Endothelial cell of hepatic sinusoid (primary cell): ENCODE measurements around the gene CREM.

Experiments
- in situ Hi-C: cut with HindIII; loops from 2 replicates; pipeline ENCODE4 v1.10.0; 2017; ENCODE audit warnings: low sequenced_read_pairs

CREM gene

DNA sequence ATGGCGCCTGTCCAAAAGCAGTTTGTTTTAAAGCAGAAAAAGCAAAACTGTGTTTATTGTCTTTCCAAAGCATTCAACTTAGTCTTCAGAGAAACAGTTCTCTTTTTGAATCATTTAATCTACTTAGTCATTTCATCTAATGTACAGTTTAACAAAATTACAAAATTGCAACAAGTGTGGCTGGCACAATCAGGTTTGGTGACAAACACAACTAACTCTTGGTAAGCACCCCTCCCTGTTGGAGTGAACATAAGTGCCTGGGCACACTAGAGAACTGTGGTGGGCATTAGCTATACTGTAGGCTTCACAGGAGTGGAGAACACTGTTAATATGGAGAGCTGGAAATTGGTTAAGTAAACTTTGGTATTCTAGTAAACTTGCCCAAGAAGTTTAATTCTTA, 6.9 kb downstream of the CREM start:
- in situ Hi-C loops = no loop called here

DNA sequence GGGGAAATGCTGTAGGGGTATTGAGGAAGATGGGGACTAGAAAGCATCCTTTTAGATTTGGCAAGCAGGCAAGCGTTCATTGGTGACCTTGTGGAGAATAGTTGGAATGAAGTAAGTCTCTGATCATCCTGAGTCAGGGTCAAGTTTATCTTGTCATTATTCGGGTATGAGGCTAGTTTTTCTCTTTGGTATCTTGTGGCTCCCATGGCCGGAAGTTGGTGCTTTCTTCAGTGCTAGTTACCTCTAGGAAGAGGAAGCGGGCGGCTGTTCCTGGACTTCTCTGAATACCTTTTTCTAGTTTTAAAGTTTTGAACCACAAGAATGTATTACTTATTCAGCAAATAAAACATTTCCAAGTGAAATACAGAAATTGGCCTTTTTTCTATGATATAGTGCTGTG, 9.2 kb downstream of the CREM start:
- in situ Hi-C loops = loop anchor here (5.0 kb wide), 1 partner anchor 46 kb away; no protein-coding TSS in a partner anchor

DNA sequence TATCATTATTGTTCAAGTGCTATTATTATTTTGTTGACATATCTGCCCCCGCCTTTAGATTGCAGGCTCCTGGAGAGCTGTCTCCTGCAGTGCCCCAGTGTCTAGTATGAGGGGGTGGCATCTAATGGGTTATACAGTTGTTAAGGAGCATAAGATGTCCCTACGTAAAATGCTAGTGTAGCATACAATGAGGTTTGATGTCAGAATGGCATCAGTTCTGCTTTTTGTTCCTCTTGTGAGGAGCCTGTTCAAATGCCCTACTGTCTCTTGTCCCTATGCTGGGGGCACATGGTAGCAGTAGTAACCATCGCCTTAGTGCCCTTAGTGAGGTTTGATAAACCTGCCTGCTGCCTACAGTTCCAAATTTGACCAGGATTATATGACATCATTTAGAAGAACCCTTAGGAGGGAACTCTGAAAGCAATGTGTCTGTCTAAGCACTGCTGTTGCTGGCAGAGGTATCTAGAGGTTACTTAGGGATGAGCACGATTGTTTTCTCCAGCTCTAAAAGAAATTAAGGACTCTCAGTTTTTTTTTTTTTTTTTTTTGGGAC, 9.7 kb downstream of the CREM start:
- in situ Hi-C loops = loop anchor here (5.0 kb wide), 1 partner anchor 46 kb away; no protein-coding TSS in a partner anchor

DNA sequence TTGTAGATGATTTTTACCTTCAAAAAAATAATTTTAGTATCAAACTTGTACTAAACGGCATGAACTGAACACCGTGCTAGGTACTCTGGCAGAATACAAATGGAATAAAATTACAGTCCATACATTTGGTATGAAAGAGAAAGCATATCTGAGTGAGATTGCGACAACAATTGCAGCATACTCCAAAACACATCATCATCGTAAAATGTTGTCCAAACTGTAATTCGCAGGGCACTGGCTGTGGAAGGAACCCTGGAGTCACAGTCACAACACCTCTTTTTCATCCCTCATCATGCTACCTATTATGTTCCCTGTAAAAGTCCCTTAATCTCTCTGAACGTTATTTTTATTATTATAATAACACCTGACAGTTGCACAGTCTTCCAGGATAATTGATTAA, 13.5 kb downstream of the CREM start:
- in situ Hi-C loops = no loop called here

DNA sequence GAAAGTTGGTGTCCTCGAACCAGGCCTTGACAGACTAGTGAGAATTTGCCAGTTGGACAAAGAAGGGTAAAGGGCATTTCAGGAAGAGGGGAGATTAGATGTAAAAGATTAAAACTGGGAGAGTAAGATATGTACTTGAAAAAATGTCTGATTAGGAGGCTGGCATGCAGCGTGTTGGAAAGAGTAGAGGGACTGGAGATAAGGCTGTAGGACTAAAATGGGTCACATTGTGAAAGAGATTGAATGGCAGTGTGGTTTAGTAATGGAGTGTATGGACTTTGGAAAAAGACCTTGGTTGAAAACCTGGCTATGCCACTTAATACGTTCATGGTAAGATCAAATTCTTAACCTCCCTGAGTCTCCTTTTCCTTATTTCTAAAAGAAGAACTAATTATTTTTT, 14.1 kb downstream of the CREM start:
- in situ Hi-C loops = no loop called here

DNA sequence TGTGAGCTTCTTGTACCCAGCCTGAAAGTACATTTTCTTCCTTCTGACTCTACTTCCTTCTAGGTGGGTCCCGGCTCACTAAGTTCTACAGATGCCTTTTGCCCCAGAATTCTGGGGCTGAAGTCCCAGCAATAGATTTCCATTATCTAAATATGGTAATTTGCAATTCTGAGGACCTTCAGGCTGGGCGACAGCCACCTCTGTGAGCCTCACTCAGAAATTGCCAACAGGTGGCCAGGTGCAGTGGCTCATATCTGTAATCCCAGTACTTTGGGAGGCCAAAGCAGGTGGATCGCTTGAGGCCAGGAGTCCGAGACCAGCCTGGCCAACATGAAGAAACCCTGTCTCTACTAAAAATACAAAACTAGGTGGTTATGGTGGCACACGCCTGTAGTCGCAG, 23.7 kb downstream of the CREM start:
- in situ Hi-C loops = no loop called here

DNA sequence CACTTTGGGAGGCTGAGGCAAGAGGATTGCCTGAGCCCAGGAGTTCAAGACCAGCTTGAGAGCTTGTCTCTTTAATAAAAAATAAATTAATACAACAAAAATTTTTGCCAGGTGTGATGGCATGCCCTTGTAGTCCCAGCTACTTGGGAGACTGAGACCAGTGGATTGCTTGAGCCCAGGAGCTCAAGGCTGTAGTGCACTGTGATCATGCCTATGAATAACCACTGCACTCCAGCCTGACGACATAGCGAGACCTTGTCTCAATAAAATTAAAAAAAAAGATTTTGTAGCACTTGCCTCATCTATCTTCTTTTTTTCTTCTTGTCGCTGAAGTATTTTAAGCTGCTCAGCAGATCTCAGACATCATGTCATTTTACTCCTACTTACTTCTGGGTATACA, 26.3 kb downstream of the CREM start:
- in situ Hi-C loops = no loop called here

DNA sequence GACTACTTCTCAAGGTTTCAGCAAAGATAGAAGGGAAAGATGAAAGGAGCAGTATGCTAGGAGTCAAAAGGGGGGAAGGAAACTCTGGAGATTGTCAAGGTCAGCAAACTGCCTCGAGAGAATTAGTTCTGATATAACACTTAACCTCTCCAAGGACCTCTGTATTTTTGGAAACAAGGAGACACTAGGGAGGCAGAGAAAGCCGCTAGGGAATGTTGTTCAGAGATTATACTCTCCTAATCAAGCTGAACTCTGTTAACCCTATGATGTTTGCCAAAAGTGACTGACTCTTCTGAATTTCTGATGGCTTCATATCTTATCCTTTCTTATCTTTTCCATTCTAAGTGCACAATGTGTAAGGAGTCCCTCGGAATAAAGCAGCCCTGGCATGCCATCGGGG, 27.1 kb downstream of the CREM start:
- in situ Hi-C loops = no loop called here

DNA sequence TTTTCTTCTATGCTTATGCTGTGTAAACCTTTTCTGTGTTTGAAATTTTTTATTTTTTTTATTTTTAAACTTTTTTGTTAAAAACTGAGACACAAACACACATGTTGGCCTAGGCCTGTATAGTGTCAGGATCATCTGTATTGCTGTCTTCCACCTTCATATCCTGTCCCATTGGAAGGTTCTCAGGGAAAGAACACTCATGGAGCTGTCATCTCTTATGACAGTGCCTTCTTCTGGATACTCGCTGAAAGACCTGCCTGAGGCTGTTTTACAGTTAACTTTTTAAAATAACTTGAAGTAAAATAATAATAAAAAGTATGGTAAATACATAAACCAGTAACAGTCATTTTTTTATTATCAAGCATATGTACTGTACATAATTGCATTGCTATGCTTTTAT, 34.1 kb downstream of the CREM start:
- in situ Hi-C loops = no loop called here

DNA sequence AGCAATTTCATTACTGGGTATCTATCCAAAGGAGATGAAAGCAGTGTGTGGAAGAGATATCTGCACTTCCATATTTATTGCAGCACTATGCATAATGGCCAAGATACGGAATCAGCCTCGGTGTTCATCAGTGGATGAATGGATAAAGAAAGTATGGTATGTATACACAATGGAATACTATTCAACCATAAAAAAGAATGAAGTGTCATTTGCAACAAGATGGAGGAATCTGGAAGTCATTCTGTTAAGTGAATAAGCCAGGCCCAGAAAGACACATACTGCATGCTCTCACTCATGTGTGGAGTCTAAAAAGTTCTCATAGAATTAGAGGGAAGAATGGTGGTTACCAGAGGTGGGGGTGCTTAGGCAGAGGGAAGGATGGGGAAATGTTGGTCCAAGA, 35.3 kb downstream of the CREM start:
- in situ Hi-C loops = no loop called here

DNA sequence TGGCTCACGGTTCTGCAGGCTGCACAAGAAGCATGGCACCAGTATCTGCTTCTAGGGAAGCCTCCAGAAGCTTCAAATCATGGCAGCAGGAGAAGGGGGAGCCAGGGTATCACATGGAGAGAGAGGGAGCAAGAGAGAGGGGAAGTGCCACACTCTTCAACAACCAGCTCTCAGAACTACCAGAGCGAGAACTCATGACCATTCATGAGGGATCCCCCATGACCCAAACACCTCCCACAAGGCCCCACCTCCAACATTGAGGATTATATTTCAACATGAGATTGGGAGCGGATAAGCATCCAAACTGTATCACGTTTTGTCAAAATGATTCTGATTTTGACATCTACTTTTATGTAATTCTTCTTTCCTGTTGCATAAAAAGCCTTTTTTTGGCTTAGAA, 38.5 kb downstream of the CREM start:
- in situ Hi-C loops = no loop called here

DNA sequence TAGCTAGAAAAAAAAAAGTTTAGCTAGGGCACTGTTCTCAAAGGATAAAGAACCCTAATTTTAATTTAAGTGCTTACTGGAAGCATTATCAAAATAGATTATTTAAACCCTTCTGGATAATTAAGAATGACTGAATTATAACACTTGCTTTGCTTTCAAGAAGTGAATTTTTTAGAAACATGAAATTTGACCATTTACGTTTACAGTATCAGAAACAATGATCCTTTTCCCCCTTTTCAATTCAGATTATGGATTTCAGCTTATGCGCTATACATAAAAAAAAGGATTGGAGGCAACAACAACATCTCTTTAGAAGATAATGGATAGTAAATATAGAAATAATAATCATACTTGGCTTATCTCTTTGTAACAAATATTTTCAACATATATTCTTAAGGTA, 39.2 kb downstream of the CREM start:
- in situ Hi-C loops = no loop called here

DNA sequence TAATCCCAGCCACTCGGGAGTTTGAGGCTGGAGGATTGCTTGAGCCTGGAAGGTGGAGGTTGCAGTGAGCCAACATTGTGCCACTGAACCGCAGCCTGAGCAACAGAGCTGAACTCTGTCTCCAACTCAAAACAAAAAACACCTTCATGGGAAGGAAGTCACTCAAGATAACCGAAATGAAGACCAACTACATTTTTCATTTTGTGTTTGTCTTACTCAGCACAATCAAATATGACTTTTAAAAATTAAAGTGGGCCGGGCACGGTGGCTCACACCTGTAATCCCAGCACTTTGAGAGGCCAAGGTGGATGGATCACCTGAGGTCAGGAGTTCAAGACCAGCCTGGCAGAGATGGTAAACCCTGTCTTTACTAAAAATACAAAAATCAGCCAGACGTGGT, 40.0 kb downstream of the CREM start:
- in situ Hi-C loops = no loop called here

DNA sequence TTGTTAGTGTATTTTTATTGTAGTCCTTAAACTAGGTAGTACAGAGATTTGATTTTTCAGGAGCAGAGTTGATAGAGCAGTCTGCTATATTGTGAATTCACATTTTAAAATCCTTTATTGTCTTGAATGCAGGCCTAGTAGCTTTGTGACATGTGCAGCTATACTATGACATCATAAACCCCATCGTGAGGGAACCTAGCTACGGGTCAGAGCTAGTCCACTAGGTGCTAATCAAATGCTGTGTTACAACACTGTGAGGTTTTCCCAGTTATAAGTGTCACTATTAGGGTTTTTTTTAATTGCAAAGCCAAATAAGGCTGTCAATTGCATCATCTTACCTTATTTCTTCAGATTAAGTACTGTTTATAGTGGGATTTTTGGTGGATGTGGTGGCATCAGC, 40.7 kb downstream of the CREM start:
- in situ Hi-C loops = no loop called here

DNA sequence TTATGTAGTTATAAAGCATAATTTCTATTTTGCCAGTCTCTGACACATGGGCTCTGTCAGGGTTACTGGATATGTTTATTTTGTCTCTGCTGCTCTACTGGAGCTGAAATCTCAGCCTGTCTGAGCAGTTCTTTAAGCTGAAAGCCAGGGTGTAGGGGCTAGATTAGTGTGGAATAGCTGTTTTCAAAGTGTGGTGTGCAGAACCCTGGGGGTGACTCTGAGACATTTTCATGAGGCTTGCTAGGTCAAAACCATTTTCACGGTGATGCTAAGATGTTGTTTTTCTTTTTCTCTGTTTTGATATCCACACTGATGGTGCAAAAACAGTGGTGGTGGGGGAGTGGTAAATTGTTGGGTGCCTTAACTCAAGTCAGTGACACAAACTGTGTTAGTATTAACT, 45.5 kb downstream of the CREM start:
- in situ Hi-C loops = loop anchor here (5.0 kb wide), 1 partner anchor 35 kb away; no protein-coding TSS in a partner anchor

DNA sequence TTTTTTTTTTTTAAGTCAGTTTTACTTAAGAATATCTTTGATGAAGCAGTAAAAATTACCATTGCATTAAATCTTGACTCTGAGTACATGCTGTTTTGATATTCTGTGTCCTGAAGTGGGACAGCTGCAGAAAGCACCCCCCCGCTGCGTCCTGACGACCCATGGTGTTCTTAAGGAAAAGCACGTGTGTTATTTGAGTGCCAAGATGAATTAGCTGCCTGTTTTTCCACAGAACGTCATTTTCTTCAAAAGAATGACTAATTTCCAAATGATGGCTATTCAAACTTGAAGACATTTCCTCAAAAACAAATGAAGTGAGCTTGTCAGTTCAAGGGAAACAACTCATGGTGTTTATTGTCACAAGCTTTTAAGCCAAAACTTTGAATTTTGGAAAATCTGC, 45.9 kb downstream of the CREM start:
- in situ Hi-C loops = loop anchor here (5.0 kb wide), 1 partner anchor 35 kb away; no protein-coding TSS in a partner anchor

DNA sequence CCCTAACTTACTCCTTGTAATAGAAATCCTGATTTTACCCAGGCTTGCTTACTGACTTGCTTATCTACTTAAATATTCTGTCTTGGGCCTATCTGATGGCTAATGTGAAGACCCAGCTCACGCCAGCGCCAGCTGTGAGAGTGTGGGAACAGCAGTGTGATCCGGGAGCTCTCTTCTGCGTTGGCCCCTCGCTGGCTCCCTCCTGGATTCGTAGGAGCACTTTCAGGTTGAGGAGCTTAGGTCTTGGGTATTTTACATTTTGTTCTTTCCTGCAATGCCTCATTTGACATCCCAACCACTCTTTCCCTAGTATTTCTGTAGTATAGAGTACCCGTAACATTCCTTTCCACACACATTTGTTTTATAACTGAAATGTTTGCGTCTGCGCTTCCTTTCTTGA, 51.7 kb downstream of the CREM start:
- in situ Hi-C loops = no loop called here

DNA sequence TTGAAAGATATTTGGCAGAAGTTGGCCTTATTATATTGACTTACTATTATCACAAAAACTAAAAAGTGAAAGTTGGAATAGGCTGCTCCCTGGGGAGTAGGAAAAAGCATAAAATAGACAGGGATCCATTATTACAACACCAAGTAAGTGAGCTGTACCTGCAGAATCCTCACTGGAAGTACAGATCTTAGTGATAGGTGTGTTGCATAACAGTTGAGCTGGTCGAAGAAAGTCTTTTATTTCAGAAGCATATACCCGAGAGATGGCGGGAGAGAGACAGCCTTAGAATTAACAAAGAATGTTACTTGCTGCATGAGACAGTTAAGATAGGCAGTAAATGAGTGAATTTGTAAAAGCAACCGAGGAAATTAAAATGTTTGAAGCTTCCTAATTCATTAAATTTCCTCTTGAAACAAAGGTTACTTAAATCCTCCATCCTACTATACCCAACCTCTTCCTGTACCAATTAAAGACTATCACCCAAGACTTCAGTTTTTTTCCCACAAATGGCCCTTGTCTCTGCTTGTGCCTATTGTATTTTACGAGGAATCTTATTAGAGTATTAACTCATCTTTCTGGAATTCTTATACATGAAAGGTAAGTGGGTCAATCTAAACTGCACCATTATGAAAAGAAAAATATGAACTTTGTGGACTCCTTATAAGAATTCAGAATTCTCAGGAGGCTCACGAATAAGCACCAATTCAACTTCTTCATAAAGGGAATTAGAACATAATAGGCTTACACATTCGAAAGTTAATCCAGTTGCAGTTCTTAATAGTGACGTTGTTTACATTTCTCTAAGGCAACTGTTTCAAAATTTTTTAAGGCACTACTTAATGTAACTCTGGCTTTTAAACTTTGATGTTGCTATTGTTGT, 56.2 kb downstream of the CREM start:
- in situ Hi-C loops = loop anchor here (5.0 kb wide), 1 partner anchor 46 kb away; no protein-coding TSS in a partner anchor

DNA sequence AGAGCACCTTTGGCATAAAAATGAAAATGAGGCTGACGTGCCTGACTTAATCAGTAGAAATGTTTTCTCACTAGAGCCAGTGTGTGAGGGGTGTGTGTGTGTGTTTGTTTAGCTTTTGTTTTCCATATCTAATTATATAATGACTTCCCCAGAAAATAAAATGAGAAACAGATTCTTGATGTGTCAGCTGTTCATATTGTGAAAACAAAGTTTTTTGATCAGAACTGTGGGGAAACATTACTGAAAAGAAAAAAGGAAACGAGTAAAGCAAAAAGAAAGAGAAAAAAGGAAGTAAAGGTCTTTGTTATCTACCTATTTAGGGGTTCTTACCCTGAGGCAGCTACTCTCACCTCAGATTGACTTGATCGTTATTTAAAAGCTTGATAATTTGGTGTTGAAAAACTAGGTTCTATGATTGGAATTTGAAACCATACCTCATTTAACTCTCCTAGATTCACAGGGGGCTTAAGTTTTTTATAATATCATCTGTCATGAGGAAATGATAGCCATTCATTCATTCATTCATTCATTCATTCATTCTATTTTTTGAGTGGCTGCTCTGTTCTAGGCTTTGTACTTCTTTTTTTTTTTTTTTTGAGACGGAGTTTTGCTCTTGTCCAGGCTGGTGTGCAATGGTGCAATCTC, 58.0 kb downstream of the CREM start:
- in situ Hi-C loops = loop anchor here (5.0 kb wide), 1 partner anchor 47 kb away; no protein-coding TSS in a partner anchor

DNA sequence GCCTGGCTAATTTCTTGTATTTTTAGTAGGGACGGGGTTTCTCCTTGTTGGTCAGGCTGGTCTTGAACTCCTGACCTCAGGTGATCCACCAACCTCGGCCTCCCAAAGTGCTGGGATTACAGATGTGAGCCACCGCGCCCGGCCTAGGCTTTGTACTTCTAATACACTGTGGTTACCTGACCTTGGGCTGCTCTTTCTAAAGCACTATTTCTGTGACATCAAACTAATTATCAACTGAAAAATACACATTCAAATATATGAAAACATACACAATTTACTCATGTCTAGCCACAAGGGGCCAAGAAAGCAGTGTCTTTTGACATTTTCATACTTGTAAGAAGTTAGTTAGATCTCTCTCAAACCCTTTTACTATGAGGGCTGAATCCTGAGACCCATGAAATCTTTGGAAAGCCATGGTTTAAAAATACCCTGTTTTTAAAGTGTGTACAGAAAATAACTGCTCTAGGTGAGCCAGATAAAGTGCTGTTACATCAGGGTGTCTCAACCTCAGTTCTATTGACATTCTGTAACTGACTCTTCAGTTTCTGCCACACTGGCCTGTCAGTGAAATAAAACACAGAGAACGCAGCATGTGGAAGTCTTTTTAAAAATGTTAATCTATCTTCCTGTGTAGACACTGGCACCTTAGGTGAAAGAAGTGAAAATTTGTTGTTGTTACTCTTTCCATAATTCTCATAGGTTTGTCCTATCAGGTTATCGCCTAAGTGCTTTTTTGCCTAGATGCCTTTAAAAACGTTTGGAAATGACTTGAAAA, 58.8 kb downstream of the CREM start:
- in situ Hi-C loops = no loop called here

DNA sequence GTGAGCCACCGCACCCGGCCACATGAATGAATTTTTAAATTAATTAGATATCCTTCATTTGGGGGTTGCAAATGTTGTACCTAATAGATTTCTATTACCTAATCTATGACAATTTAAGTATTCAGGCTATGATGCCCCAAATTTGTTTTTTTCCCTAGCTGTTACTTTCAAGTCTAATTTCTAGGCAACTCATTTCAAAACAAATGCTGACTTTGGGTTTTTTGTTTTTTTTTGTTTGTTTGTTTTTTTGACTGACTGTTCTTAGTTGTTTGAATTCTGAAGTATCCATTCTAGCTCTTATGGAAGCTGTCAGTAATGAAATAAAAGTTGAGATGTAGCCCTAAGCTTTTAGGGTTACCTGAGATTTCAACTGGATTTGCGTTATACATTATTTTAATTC, 62.3 kb downstream of the CREM start:
- in situ Hi-C loops = no loop called here
